Measurements from ENCODE around the gene MED15.
"Not testable (repeated sequence)": the region's sequence is repeated elsewhere in the genome, so short reads cannot be mapped to it uniquely, and the experiment has no call there.

Gene MED15

GRCh38 chr22:20532256-20532993 is 25.0 kb downstream of the MED15 start:
- DNase-seq (ENCODE audit: low read depth), result no peak

DNA sequence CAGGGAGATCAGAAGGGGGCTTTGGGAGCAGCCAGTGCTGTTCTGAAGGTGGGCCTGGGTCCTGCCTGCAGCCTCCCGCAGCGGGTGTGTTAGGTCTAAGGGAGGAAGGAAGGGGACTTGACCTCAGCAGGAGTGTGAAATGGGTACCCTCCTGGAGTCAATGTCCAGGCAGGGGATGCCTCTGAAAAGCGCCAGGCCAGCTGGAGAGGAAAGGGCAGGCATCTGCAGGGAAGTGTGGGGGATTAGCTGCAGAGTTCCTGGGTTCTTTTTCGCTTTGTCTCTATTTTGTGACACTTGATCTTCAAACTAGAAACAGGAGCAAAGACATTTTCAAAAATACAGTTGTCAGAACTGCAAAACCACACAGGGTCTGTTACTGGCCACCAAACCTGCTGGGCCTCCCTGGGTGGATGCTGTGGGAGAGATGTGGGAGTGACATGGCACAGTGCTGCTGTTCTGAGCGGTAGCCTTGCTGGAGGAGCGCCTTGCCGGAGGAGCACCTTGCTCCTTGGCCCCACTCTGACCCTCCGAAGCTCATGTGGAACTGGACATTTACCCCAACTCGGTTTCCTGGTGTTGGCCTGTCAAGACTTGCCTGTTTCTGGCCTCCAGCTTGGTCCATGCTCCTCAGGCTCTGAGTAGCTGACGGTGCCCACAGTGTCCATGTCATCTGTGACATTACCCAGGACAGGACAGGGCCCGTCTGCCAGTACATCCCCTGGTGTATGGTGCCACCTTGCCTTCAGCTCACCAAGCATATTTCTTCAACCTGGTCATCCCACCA is 25.9 kb downstream of the MED15 start:
- DNase-seq (ENCODE audit: low read depth), result no peak

GRCh38 chr22:20533879-20534265 is 26.5 kb downstream of the MED15 start:
- no peak for DNase-seq (ENCODE audit: low read depth)

- no peak for DNase-seq (ENCODE audit: low read depth)
Measured at GRCh38 chr22:20536590-20537324, 29.3 kb downstream of the MED15 start.

- DNase-seq (ENCODE audit: low read depth), result no peak
Measured at GRCh38 chr22:20537325-20537756, 29.9 kb downstream of the MED15 start.

DNA sequence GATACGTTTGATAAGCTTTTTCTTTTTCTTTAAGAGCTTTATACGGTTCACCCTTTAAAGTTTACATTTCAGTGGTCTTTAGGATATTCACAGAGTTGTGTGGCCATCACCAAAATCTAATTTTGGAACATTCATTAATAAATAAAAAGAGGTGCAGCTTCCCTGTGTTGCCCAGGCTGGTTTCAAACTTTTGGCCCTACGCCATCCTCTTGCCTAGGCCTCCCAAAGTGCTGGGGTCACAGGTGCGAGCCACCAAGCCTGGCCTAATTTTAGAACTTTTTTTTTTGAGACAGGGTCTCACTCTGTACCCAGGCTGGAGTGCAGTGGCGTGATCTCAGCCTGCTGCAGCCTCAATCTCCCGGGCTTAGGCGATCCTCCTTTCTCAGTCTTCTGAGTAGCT is 30.6 kb downstream of the MED15 start:
- no peak for DNase-seq (ENCODE audit: low read depth)

DNA sequence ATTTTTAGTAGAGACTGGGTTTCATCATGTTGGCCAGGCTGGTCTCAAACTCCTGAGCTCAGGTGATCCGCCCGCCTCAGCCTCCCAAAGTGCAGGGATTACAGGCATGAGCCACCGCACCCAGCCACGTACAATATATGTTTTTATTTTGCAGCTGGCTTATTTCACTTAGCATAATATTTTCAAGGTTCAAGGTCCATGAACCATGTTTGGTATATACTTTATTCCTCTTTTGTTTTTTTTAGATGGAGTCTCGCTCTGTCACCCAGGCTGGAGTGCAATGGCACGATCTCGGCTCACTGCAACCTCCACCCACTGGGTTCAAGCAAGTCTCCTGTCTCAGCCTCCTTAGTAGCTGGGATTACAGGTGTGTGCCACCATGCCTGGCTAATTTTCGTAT is 31.5 kb downstream of the MED15 start:
- not testable (repeated sequence) for DNase-seq (ENCODE audit: low read depth)

- DNase-seq (ENCODE audit: low read depth), result no peak
Measured at GRCh38 chr22:20542055-20542454, 34.6 kb downstream of the MED15 start.

- DNase-seq (ENCODE audit: low read depth), result no peak
Measured at GRCh38 chr22:20542736-20543135, 35.3 kb downstream of the MED15 start.

DNA sequence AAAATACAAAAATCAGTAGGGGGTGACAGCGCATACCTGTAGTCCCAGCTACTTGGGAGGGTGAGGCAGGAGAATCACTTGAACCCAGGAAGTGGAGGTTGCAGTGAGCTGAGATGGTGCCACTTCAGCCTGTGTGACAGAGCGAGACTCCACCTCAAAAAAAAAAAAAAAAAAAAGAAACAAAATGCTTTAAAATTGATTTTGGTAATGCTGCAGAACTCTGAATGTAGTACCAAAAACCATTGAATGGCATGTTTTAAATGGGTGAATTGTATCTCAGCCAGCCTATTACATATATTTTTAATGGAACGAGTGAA is 37.9 kb downstream of the MED15 start:
- not testable (repeated sequence) for DNase-seq (ENCODE audit: low read depth)

DNA sequence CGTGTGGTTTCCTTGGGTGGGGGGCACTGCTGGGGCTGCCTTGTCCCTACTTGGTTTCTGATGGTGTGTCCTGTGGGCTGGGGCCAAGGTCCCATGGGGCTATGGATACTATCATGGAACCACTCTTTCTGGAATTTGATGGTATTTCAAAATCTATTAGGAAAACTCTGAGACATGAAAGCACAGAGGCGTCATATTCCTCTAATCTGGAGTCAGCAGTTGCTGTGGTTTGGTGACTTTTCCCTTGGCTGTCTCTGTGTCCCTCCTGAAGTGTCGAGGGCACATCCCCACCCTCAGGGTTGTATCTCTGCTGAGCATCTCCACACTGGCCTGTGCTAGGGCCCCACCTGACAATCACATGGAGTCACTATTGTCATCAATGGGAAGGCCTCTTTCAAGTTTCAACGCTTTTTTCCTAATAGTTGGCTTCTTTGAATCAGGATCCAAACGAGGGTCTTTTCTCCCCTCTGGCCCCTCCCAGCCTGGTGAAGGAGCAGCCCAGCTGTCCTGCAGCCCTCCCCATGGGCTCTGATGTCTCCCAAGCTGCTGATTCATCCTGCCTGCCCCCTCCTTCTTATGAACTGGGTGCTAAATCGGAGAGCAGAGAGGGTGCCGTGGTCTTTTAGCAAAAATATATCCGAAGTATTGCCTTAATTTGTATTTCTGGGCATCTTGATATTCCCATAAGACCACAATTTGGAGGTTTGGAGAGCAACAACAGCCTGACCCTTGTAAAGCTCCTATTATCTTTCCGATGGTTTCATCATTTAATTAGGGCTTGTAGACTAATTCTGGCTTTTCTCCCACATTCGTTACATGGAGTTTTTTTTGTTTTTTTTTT is 38.5 kb downstream of the MED15 start:
- no peak for DNase-seq (ENCODE audit: low read depth)

- DNase-seq (ENCODE audit: low read depth), result no peak
Measured at GRCh38 chr22:20546541-20546950, 39.1 kb downstream of the MED15 start.

DNA sequence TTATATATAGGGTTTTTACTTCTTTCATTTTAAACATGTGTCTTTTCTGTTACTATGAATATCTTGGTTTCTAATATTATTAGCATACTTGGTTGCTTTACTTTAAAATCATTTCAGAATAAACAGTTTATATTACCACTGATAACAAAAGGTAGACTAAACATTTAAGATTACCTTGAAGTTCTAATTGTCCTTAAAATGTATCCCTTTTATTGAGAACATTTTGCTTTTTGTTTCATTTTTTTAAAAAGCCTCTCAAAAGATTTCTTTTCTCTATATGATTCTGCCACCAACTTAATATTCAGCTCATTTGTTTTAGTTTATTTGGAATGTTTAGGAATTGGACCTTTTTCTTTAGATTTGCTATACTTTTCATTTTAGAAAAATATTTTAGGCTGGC is 39.6 kb downstream of the MED15 start:
- no peak for DNase-seq (ENCODE audit: low read depth)

DNA sequence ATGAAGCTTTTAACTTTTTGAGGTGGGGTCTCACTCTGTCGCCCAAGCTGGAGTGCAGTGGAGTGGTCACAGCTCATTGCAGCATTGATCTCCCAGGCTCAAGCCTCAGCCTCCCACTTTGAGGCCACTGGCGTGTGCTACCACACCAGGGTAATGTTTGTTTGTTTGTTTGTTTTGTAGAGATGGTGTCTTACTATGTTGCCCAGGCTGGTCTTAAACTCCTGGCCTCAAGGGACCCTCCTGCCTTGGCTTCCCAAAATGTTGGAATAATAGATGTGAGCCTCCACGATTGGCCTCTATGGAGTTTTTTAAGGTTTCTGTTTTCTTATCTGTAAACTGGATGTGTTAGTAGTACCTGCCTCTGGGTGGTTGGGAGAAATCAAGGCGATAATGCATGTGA is 41.4 kb downstream of the MED15 start:
- DNase-seq (ENCODE audit: low read depth), result no peak

- no peak for DNase-seq (ENCODE audit: low read depth)
Measured at GRCh38 chr22:20549232-20549841, 41.9 kb downstream of the MED15 start.

- DNase-seq (ENCODE audit: low read depth), result no peak
Measured at GRCh38 chr22:20550057-20550817, 42.8 kb downstream of the MED15 start.

- DNase-seq (ENCODE audit: low read depth), result no peak
Measured at GRCh38 chr22:20550851-20551744, 43.7 kb downstream of the MED15 start.

DNA sequence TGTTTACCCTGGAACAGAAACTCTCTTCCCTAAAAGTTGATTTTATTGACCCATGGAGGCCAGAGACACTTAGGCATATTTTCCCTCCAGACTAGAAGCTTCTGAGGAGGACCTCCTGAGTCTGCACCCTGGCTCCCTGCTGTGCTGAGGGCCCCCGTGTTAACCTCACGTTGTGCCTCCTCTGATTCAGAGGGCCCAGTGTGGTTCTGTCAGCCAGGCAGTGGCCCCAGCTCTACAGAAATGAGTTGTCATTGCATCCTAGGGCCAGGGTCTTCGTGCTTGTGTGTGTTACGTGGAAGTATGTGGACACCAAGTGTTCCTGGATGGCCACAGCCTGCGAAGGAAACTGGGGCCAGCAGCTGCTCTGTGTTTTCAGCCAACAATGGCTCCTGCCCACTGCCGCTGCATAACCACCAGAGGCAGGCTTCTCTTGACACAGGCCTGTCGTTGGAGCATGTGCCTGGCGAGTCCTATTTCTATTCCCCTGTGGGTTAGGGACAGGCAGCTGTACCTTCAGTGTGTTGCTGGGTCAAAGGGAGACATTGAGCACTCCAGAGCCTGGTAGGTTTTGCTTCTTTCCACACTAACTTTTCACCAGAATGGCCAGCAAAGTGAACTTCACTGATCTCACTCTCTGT is 44.5 kb downstream of the MED15 start:
- DNase-seq (ENCODE audit: low read depth), result no peak

All from GM04503 (cell line).